ENCODE measurements around the gene TAS2R40. TPM values are rescaled to one million over a fixed set of nuclear protein-coding genes. Genes with fewer than 3 reads are reported as not detected.

The TAS2R40 gene
- total RNA-seq, 4 donors from 2014 or later: not detected

DNA sequence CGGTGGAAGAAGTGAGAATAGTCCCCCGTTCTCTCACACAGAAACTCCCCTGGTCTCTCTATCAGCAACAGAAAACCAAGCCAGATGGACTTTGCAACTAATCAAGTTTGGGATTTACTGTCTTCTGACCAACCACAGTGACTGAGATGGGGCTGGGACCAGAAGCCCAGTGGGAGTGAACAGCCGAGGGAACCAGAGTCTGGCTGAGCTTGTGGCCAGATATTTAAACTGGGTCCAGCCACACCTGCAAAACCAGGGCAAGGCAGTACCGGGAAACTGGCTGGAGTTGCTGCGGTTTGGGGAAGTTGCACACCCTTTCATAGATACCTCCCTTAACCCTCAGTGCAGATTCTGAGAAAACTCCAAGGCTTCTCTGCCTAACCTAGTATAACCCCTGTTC is 47.4 kb downstream of the TAS2R40 start:
- intact Hi-C loops (cut with DNase I): no loop called here

DNA sequence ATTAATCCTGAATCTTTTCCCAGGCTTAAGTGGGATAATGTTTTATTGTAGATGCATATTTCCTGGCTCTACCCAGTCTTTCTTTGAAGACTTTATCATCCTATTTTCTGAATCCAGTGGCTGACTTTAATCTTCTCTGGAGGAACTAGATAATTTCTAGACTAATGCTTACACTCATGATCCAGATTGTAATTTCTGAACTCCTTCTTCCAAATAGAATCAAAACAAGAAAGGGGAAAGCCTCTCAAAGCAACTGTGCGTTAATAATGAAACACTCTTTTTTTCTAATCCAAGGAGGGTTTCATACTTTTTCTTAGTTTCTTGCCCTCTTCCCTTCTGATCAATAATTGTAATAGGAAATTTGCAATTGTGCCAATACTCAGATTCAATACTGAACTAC is 49.4 kb downstream of the TAS2R40 start:
- intact Hi-C loops (cut with DNase I): no loop called here
- H3K36me3 ChIP-seq: peaks cover 15 to 39% (median 19%) of the 10 kb centered on the region in 3 donors
- no peaks in the 10 kb centered on the region for H3K4me1 ChIP-seq
- TF ChIP-seq POLR2A (IDR thresholded peaks at IDR 0.05): no peak
- TF ChIP-seq, protein P1, sequence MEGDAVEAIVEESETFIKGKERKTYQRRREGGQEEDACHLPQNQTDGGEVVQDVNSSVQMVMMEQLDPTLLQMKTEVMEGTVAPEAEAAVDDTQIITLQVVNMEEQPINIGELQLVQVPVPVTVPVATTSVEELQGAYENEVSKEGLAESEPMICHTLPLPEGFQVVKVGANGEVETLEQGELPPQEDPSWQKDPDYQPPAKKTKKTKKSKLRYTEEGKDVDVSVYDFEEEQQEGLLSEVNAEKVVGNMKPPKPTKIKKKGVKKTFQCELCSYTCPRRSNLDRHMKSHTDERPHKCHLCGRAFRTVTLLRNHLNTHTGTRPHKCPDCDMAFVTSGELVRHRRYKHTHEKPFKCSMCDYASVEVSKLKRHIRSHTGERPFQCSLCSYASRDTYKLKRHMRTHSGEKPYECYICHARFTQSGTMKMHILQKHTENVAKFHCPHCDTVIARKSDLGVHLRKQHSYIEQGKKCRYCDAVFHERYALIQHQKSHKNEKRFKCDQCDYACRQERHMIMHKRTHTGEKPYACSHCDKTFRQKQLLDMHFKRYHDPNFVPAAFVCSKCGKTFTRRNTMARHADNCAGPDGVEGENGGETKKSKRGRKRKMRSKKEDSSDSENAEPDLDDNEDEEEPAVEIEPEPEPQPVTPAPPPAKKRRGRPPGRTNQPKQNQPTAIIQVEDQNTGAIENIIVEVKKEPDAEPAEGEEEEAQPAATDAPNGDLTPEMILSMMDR (IDR thresholded peaks at IDR 0.05): no peak
- WGBS, 2 donors: 70 to 75% methylated on average over 1 of the region's 1 CpG
- no peaks in the 10 kb centered on the region for H3K9me3 ChIP-seq
- DNase-seq: no peak
- no peak overlapping the region for H3K4me3 ChIP-seq
- H3K27me3 ChIP-seq: no peaks in the 10 kb centered on the region
- no peak overlapping the region for H3K27ac ChIP-seq

More for the DNA sequence above, 47.4 kb downstream of the TAS2R40 start:
- 79 to 88% methylated on average over 3 to 4 of the region's 5 CpGs for WGBS, 2 donors
- Histone ChIP-seq H3K27me3 (no peaks in the 10 kb centered on the region), H3K9me3 (no peaks in the 10 kb centered on the region), H3K27ac (no peak overlapping the region), H3K4me3 (no peak overlapping the region), H3K36me3 (peaks cover 15 to 55% (median 19%) of the 10 kb centered on the region in 3 donors), H3K4me1 (peaks cover 10 to 14% (median 11%) of the 10 kb centered on the region in 3 donors)
- no peak for DNase-seq
- no peak for TF ChIP-seq POLR2A (IDR thresholded peaks at IDR 0.05)
- TF ChIP-seq, protein P1 (IDR thresholded peaks at IDR 0.05): no peak

Small RNA genes lying within 50 kb of the gene (small RNA-seq; reads per million reads assigned to genes)
- 0 reads per million in 4 donors for gene AC073342.3

Other genes with a start within 250 kb of the TAS2R40 start
- gene OR9A2, start 194.9 kb upstream of the TAS2R40 start, total RNA-seq: not detected
- gene OR6V1, start 169.7 kb upstream of the TAS2R40 start, total RNA-seq: not detected
- gene PIP, start 90.0 kb upstream of the TAS2R40 start, total RNA-seq: not detected
- gene TAS2R39, start 38.6 kb upstream of the TAS2R40 start, total RNA-seq: not detected
- gene GSTK1, start 41.4 kb downstream of the TAS2R40 start, total RNA-seq: 100 to 1,000 TPM in 3 of 4 donors, 10 to 100 TPM in 1; 96.2 to 166 (median 149) TPM
- gene TMEM139, start 62.9 kb downstream of the TAS2R40 start, total RNA-seq: 1 to 10 TPM in 1 of 4 donors, under 1 TPM in 1, not detected in 2; 0.15 to 3.6 TPM
- gene CASP2, start 66.3 kb downstream of the TAS2R40 start, total RNA-seq: 10 to 100 TPM in 3 of 4 donors, 1 to 10 TPM in 1; 8.8 to 24.6 (median 12.2) TPM
- under 1 TPM in 3 of 4 donors, not detected in 1; under 0.01 to 0.91 (median 0.13) TPM for gene CLCN1, start 94.1 kb downstream of the TAS2R40 start, total RNA-seq
- gene FAM131B, start 140.7 kb downstream of the TAS2R40 start, total RNA-seq: under 1 TPM; 0.09 to 0.76 (median 0.46) TPM
- gene ZYX, start 159.3 kb downstream of the TAS2R40 start, total RNA-seq: 10 to 100 TPM; 40.2 to 78.8 (median 68.6) TPM
- 100 to 1,000 TPM in 1 of 4 donors, 10 to 100 TPM in 3; 64.5 to 132 (median 77.4) TPM for gene EPHA1, start 186.8 kb downstream of the TAS2R40 start, total RNA-seq
- not detected for gene TAS2R60, start 221.4 kb downstream of the TAS2R40 start, total RNA-seq